Measurements from ENCODE around the gene EFHD1.

- TF ChIP-seq, protein P1, sequence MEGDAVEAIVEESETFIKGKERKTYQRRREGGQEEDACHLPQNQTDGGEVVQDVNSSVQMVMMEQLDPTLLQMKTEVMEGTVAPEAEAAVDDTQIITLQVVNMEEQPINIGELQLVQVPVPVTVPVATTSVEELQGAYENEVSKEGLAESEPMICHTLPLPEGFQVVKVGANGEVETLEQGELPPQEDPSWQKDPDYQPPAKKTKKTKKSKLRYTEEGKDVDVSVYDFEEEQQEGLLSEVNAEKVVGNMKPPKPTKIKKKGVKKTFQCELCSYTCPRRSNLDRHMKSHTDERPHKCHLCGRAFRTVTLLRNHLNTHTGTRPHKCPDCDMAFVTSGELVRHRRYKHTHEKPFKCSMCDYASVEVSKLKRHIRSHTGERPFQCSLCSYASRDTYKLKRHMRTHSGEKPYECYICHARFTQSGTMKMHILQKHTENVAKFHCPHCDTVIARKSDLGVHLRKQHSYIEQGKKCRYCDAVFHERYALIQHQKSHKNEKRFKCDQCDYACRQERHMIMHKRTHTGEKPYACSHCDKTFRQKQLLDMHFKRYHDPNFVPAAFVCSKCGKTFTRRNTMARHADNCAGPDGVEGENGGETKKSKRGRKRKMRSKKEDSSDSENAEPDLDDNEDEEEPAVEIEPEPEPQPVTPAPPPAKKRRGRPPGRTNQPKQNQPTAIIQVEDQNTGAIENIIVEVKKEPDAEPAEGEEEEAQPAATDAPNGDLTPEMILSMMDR (conservative IDR thresholded peaks at IDR 0.05), result no peak
- TF ChIP-seq ZFX (IDR thresholded peaks at IDR 0.05), result no peak
These were observed 88.5 kb downstream of the EFHD1 start for GRCh38 chr2:232721882-232722281.

All from C4-2B (cell line).